ENCODE data around the gene XRCC4. TPM values are rescaled to one million over a fixed set of nuclear protein-coding genes. Genes with fewer than 3 reads are reported as not detected.

XRCC4 gene
- polyA plus RNA-seq, 1 of the 3 experiments (the other 2 are of a cell fraction): 1.8 TPM

GRCh38 chr5:83353774-83354173 lies 276.4 kb downstream of the XRCC4 start:
- H3K36me3 ChIP-seq (replicated peaks in 1 of 2; ENCODE audit: control insufficient read depth in 1 of 2, insufficient read depth in 2 of 2, low read length in 1 of 2): no peaks in the 10 kb centered on the region
- no peaks in the 10 kb centered on the region for H4K20me1 ChIP-seq (ENCODE audit: insufficient read depth)
- POLR2A ChIA-PET: no interaction called here
- DNase-seq: no peak
- no peak overlapping the region for H3K27ac ChIP-seq (ENCODE audit: low read depth in 2 of 2, low read length in 1 of 2)
- H3K9me3 ChIP-seq: no peaks in the 10 kb centered on the region
- 85% methylated on average over 1 of the region's 1 CpG for WGBS (ENCODE audit: low lambda C conversion rate)
- CTCF ChIA-PET: no interaction called here
- H3F3A ChIP-seq (replicated peaks; ENCODE audit: insufficient read depth): no peaks in the 10 kb centered on the region
- no peak overlapping the region for H2AFZ ChIP-seq (ENCODE audit: low read depth)
- H3K4me2 ChIP-seq: no peak overlapping the region
- H3K9me2 ChIP-seq: no peaks in the 10 kb centered on the region
- no peaks in the 10 kb centered on the region; the same call in 1 of the 2 replicates for H3K79me2 ChIP-seq (ENCODE audit: insufficient read depth)
- no peaks in the 10 kb centered on the region for H3K27me3 ChIP-seq (ENCODE audit: insufficient read depth)
- H3K4me1 ChIP-seq (ENCODE audit: control insufficient read depth in 1 of 2, insufficient read depth in 2 of 2, low read depth in 1 of 2, low read length in 1 of 2): no peaks in the 10 kb centered on the region; a peak in 1 of 4 replicates
- TF ChIP-seq EZH2phosphoT487 (IDR thresholded peaks at IDR 0.05; ENCODE audit: borderline replicate concordance, low read depth) (no peak), TEAD4 (IDR thresholded peaks at IDR 0.05; ENCODE audit: borderline replicate concordance, insufficient read depth) (no peak), MXI1 (IDR thresholded peaks at IDR 0.05; ENCODE audit: low read depth, low read length) (no peak), REST (IDR thresholded peaks at IDR 0.05; ENCODE audit: low read depth, low read length) (no peak), SIN3A (IDR thresholded peaks at IDR 0.05; ENCODE audit: borderline replicate concordance, low read depth, low read length) (no peak), USF1 (IDR thresholded peaks at IDR 0.05; ENCODE audit: borderline replicate concordance, low read depth) (no peak), IRF3 (IDR thresholded peaks at IDR 0.05; ENCODE audit: low read depth, low read length) (no peak), MEF2A (IDR thresholded peaks at IDR 0.05; ENCODE audit: borderline replicate concordance, low read depth) (no peak), RAD21 (IDR thresholded peaks at IDR 0.05; ENCODE audit: low read length) (no peak), POLR2AphosphoS5 (IDR thresholded peaks at IDR 0.05; ENCODE audit: low read depth, low read length) (no peak), FOXM1 (IDR thresholded peaks at IDR 0.05; ENCODE audit: low read depth) (no peak), NRF1 (IDR thresholded peaks at IDR 0.05; ENCODE audit: low read depth, low read length) (no peak), FOXJ3 (CRISPR knock-in tag; IDR thresholded peaks at IDR 0.05) (no peak), GABPA (IDR thresholded peaks at IDR 0.05; ENCODE audit: low read depth) (no peak)
- no peak overlapping the region for H3K4me3 ChIP-seq (ENCODE audit: low read depth in 2 of 2, low read length in 1 of 2)
- no peak overlapping the region for H3K9ac ChIP-seq
